Gastrocnemius medialis (tissue), 4 donors: ENCODE results near the gene ASB18. TPM values are rescaled to one million over a fixed set of nuclear protein-coding genes. Genes with fewer than 3 reads are reported as not detected.
A peak's percentile ranks its signal among the peaks of the same experiment; 100 is the strongest.

Source experiments
- ATAC-seq, 2 donors: fragments of 150-250 bp; one replicate each; pipeline ENCODE4 v1.9.1; 2016
- DNase-seq, 2 donors: peaks; one replicate each; pipeline ENCODE4 v3.0.0-alpha.2; 2019
- H3K27ac ChIP-seq, 4 donors: fragments of 200-600 bp; sonication (generic); 1 replicate in 1 of 4; 2 replicates in 3 of 4; pipeline ENCODE4 v1.5.1; 2016 to 2018; ENCODE audit warnings: mild to moderate bottlenecking in 2 of 4, moderate library complexity in 1 of 4
- H3K27me3 ChIP-seq, 3 donors: fragments of 200-600 bp; sonication (generic) in 2 of 3; 1 replicate in 1 of 3; 2 replicates in 2 of 3; pipeline versions ENCODE4 v1.5.1 to v1.6.0; 2016 to 2019; ENCODE audit warnings: mild to moderate bottlenecking in 1 of 3, moderate library complexity in 1 of 3
- H3K36me3 ChIP-seq, 2 donors: fragments of 200-600 bp; sonication (generic) in 1 of 2; one replicate each; pipeline ENCODE4 v1.5.1; 2017 to 2018
- H3K4me1 ChIP-seq, 2 donors: fragments of 200-600 bp; sonication (generic) in 1 of 2; one replicate each; pipeline ENCODE4 v1.5.1; 2016 to 2017; ENCODE audit warnings: mild to moderate bottlenecking in 2 of 2
- H3K4me3 ChIP-seq, 4 donors: fragments of 200-600 bp; sonication (generic) in 3 of 4; 1 replicate in 1 of 4; 2 replicates in 3 of 4; pipeline ENCODE4 v1.5.1; 2016 to 2019; ENCODE audit warnings: mild to moderate bottlenecking in 2 of 4
- H3K9me3 ChIP-seq, 3 donors: fragments of 200-600 bp; sonication (generic) in 2 of 3; 1 replicate in 1 of 3; 2 replicates in 2 of 3; pipeline ENCODE4 v1.5.1; 2016 to 2019
- POLR2A ChIP-seq, 2 donors: fragments of 450-650 bp; IDR thresholded peaks; one replicate each; pipeline ENCODE4 v1.6.1; 2017; ENCODE audit warnings: antibody characterized with exemption in 2 of 2, mild to moderate bottlenecking in 2 of 2, moderate library complexity in 2 of 2
- in situ Hi-C, 4 donors: fragments of 200-750 bp; cut with MboI; loops; one replicate each; pipeline versions ENCODE4 v1.15.0 to v1.8.0; 2017; ENCODE audit warnings: low sequenced_read_pairs in 4 of 4
- intact Hi-C: fragments of 100-400 bp; cut with DNase I; formaldehyde crosslinking; loops from one replicate; pipeline ENCODE4 v1.15.1; 2023; ENCODE audit warnings: low total_unique reads
- total RNA-seq, 4 donors: library from RNA; depleted of rRNA; stranded (reverse); fragments of >200 nt; gene quantifications; one replicate each; pipeline versions ENCODE4 v1.1.0 to v1.2.3, GENCODE V29; 2016
- TF ChIP-seq, protein P1 (sequence below), 5 experiments: fragments of 450-650 bp in 3 of 5; fragments of 200-600 bp in 2 of 5; sonication (generic) in 2 of 5; IDR thresholded peaks in 4 of 5; conservative IDR thresholded peaks in 1 of 5; 1 replicate in 4 of 5; 2 replicates in 1 of 5; pipeline ENCODE4 v1.5.1; 2016 to 2019; ENCODE audit warnings: antibody characterized with exemption in 5 of 5, mild to moderate bottlenecking in 3 of 5, moderate library complexity in 3 of 5

The ASB18 gene
- total RNA-seq, 4 donors from 2014 or later: 0.16 to 0.17 TPM; not detected in 2

DNA sequence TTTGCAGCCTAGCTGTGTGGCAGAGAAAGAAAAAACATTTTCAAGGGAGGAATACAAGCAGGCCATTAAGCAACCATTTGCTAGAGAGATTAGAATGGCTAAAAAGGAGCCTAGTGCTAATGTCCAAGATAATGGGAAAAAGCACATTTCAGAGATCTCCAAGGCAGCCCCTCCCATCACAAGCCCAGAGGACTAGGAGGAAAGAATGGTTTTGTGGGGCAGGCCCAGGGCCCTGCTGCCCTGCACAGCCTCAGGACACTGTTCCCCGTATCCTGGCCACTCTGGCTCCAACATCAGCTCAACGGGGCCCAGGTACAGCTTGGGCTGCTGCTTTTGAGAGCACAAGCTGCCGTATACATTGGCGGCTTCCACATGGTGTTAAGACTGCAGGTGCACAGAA is 79.5 kb downstream of the ASB18 start:
- TF ChIP-seq POLR2A (IDR thresholded peaks at IDR 0.05): no peak
- TF ChIP-seq, protein P1, sequence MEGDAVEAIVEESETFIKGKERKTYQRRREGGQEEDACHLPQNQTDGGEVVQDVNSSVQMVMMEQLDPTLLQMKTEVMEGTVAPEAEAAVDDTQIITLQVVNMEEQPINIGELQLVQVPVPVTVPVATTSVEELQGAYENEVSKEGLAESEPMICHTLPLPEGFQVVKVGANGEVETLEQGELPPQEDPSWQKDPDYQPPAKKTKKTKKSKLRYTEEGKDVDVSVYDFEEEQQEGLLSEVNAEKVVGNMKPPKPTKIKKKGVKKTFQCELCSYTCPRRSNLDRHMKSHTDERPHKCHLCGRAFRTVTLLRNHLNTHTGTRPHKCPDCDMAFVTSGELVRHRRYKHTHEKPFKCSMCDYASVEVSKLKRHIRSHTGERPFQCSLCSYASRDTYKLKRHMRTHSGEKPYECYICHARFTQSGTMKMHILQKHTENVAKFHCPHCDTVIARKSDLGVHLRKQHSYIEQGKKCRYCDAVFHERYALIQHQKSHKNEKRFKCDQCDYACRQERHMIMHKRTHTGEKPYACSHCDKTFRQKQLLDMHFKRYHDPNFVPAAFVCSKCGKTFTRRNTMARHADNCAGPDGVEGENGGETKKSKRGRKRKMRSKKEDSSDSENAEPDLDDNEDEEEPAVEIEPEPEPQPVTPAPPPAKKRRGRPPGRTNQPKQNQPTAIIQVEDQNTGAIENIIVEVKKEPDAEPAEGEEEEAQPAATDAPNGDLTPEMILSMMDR (IDR thresholded peaks at IDR 0.05 in 4 of 5, conservative IDR thresholded peaks at IDR 0.05 in 1 of 5): no peak
- intact Hi-C loops (no loop called here), in situ Hi-C loops (loop anchor here (5.0 to 10.0 kb wide), 2 partner anchors 410 to 417 kb away; no protein-coding TSS in a partner anchor)
- Histone ChIP-seq H3K4me1 (no peaks in the 10 kb centered on the region), H3K36me3 (no peaks in the 10 kb centered on the region), H3K27me3 (peaks cover 23 to 25% (median 23%) of the 10 kb centered on the region in 3 donors), H3K9me3 (no peaks in the 10 kb centered on the region), H3K4me3 (no peak overlapping the region), H3K27ac (no peak overlapping the region)
- no peak for ATAC-seq
- no peak for DNase-seq

DNA sequence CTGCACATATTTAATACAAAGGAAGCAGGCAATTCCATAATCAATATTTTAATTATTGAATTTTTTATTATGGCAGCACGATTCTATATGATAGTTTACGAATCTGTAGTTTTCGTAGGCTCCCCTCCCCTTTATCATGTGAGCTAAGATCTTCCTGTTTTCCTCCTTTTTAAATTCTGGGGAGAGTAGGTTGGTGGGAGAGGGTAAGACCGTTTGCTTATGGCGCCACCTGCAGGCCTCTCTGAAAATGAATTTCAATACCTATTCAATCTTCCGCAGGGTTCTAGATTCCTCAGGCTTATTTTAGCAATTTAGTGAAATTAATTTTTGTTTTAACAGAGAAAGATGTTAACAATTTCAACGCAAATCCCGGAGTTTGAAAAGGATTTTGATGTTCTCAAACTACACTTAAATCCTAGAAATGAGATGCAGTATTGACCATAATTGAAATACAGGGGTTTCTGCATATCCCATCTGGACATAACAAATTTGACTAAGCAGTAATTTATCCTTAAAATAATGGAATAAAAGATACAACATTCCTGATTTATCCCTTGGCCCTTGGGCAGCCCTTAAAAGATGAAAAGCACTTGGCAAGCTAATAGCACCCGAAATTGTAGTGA is 83.3 kb downstream of the ASB18 start:
- in situ Hi-C loops (loop anchor here (5.0 to 10.0 kb wide), 2 partner anchors 406 to 414 kb away; no protein-coding TSS in a partner anchor), intact Hi-C loops (no loop called here)
- Histone ChIP-seq H3K4me3 (no peak overlapping the region), H3K36me3 (no peaks in the 10 kb centered on the region), H3K27me3 (peaks cover 59 to 62% (median 59%) of the 10 kb centered on the region in 3 donors), H3K4me1 (peaks cover 13 to 15% of the 10 kb centered on the region in 2 donors), H3K27ac (no peak overlapping the region), H3K9me3 (no peaks in the 10 kb centered on the region)
- ATAC-seq (peak in 1 of 2 donors; percentile 31), DNase-seq (no peak)
- TF ChIP-seq POLR2A (IDR thresholded peaks at IDR 0.05): no peak
- TF ChIP-seq, protein P1 (IDR thresholded peaks at IDR 0.05 in 4 of 5, conservative IDR thresholded peaks at IDR 0.05 in 1 of 5): peak; percentile 28 to 68 (median 55)

DNA sequence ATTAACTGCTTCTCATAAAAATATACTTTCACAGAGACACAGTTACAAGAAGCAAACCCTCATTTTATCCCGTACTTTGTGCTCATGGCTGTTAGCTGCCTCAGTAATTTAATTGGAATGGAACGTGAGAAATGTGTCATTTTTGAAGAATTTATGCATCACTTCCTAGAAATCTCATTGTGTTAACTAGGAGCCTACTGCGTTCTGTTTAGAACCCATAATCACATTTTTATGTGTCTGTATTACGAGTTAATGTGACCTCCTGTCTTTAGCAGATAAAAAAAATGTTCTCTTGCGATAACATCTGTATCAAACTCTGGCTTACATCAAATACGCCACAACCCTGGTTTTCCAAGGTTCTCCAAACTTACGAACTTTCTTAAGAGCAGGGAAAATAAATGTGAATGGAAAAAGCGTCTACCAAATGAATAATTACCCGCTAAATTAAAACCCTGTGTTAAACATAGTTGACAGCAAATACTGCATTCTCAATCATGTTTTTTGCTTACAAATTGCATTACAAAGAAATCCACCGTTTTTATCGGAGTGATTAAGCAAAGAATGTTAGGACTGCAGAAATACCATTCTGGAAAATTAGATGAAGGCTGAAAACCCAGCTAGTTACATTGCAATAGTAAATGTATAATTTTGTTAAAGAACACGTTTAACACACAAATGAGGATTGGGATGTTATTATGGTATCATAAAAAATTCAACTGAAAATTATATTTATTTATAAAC is 84.0 kb downstream of the ASB18 start:
- ATAC-seq (no peak), DNase-seq (no peak)
- H3K4me1 ChIP-seq: peaks cover 13 to 15% of the 10 kb centered on the region in 2 donors
- no peaks in the 10 kb centered on the region for H3K9me3 ChIP-seq
- H3K36me3 ChIP-seq: no peaks in the 10 kb centered on the region
- H3K27me3 ChIP-seq: peaks cover 65 to 68% (median 66%) of the 10 kb centered on the region in 3 donors
- no peak overlapping the region for H3K27ac ChIP-seq
- no peak for TF ChIP-seq POLR2A (IDR thresholded peaks at IDR 0.05)
- TF ChIP-seq, protein P1 (IDR thresholded peaks at IDR 0.05 in 4 of 5, conservative IDR thresholded peaks at IDR 0.05 in 1 of 5): no peak
- in situ Hi-C loops (loop anchor here (5.0 to 10.0 kb wide), 2 partner anchors 405 to 413 kb away; no protein-coding TSS in a partner anchor), intact Hi-C loops (no loop called here)
- H3K4me3 ChIP-seq: peak overlapping the region in 1 of 4 donors; percentile 2

DNA sequence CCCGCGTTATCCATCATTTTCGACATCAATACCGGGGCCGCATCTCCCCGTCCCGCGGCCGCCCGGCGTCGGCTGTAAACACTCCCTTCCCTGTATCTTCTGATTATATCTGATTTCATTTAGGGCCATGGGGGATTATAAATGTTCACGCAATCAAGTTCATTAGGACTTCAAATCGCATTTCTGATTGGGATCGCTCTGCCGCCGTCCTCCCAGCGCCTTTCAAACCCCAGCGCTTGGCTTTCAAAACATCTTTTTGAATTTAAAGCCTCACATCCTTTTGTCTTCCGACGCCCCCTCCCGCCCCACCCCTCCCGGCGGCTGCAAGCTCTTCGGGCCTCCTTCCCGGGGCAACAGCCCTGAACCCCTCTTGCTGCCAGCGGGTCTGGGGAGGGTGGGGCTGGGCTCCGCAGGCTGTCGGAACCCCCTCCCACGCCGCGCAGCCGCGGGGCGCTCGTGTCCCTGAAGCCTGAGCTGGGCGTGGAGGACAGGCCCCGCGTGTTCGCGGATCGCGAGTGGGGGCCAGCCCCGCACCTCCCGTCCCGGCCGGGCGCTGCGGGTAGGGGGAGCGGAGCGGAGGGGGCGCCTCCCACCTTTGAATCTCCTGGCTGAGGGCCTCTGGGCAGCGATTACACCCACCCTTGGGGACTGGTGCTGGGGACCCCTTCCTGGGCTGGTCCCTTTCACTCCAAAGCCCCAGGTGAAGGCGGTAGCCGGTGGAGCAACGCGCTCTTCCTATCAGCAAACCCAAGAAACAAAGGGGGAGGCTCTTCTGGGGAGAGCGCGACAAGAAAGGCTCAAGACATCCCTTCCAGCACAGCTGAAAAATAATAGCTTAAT is 84.8 kb downstream of the ASB18 start:
- H3K27me3 ChIP-seq: peaks cover 72 to 76% (median 74%) of the 10 kb centered on the region in 3 donors
- H3K4me3 ChIP-seq: peak overlapping the region in 1 of 4 donors; percentile 2
- no peaks in the 10 kb centered on the region for H3K9me3 ChIP-seq
- peaks cover 13 to 15% of the 10 kb centered on the region in 2 donors for H3K4me1 ChIP-seq
- intact Hi-C loops: loop anchor here (2.0 to 5.0 kb wide), 2 partner anchors 58 to 411 kb away; no protein-coding TSS in a partner anchor
- H3K36me3 ChIP-seq: no peaks in the 10 kb centered on the region
- no peak for DNase-seq
- TF ChIP-seq, protein P1 (IDR thresholded peaks at IDR 0.05 in 4 of 5, conservative IDR thresholded peaks at IDR 0.05 in 1 of 5): no peak
- TF ChIP-seq POLR2A (IDR thresholded peaks at IDR 0.05): no peak
- H3K27ac ChIP-seq: no peak overlapping the region
- in situ Hi-C loops: loop anchor here (5.0 to 10.0 kb wide), 2 partner anchors 405 to 412 kb away; no protein-coding TSS in a partner anchor
- ATAC-seq: no peak
